Measurements from ENCODE around the gene ZCRB1. TPM values are rescaled to one million over a fixed set of nuclear protein-coding genes. Genes with fewer than 3 reads are reported as not detected.
"Not testable (repeated sequence)": the region's sequence is repeated elsewhere in the genome, so short reads cannot be mapped to it uniquely, and the experiment has no call there.

Gene ZCRB1
- total and polyA plus RNA-seq, 2 donors from 2014 or later = 45.6 to 87.5 TPM

DNA sequence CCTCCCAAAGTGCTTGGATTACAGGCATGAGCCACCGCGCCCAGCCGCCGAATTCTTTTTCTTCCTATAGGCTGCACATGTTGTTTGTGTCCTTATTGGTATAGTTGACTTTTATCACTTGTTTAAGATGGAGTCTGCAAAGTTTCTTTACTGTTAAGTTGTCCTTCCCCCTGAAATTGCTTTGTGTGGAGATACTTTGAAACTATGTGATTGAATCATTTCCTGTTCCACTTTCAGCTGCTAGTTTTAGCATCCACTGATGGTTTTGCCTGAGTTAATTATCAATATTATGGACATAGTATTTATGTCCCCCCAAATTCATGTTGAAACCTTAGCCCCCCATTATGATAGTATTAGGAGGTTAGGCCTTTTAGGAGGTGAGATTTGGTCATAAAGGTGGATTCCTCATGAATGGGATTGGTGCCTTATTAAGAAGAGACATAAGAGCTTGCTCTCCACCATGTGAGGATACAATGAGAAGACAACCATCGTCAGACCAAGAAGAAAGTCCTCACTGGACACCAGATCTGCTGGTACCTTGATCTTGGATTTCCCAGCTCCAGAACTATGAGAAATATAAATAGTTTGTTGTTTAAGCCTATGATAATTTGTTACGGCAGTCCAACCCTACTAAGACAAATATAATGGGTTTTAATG lies 35.0 kb upstream of the ZCRB1 start:
- H3K9me3 ChIP-seq (ENCODE audit: control insufficient read depth in 2 of 3, insufficient read depth in 1 of 3, low read length in 3 of 3) = no peaks in the 10 kb centered on the region
- H3K9ac ChIP-seq (ENCODE audit: low read length in 3 of 3) = no peak overlapping the region
- intact Hi-C loops (cut with DNase I) = no loop called here
- no peak for FAIRE-seq
- H3K27ac ChIP-seq (ENCODE audit: low read depth in 2 of 2, low read length in 2 of 2) = no peak overlapping the region
- H3K4me3 ChIP-seq (ENCODE audit: low read length in 3 of 3) = no peak overlapping the region
- no peaks in the 10 kb centered on the region for H3K27me3 ChIP-seq (ENCODE audit: control insufficient read depth, insufficient read depth, low read length)
- DNase-seq = no peak
- H3K36me3 ChIP-seq (ENCODE audit: control insufficient read depth in 2 of 3, insufficient read depth in 3 of 3, low read length in 3 of 3) = peaks cover 0 to 6% (median 0%) of the 10 kb centered on the region in 3 donors
- TF ChIP-seq, protein P1, sequence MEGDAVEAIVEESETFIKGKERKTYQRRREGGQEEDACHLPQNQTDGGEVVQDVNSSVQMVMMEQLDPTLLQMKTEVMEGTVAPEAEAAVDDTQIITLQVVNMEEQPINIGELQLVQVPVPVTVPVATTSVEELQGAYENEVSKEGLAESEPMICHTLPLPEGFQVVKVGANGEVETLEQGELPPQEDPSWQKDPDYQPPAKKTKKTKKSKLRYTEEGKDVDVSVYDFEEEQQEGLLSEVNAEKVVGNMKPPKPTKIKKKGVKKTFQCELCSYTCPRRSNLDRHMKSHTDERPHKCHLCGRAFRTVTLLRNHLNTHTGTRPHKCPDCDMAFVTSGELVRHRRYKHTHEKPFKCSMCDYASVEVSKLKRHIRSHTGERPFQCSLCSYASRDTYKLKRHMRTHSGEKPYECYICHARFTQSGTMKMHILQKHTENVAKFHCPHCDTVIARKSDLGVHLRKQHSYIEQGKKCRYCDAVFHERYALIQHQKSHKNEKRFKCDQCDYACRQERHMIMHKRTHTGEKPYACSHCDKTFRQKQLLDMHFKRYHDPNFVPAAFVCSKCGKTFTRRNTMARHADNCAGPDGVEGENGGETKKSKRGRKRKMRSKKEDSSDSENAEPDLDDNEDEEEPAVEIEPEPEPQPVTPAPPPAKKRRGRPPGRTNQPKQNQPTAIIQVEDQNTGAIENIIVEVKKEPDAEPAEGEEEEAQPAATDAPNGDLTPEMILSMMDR (IDR thresholded peaks at IDR 0.05; ENCODE audit: borderline replicate concordance, extremely low read depth, insufficient read depth) = no peak
- H3K4me1 ChIP-seq (ENCODE audit: control insufficient read depth in 2 of 3, insufficient read depth in 2 of 3, low read depth in 1 of 3, low read length in 3 of 3) = peaks cover 0 to 3% (median 0%) of the 10 kb centered on the region in 3 donors

DNA sequence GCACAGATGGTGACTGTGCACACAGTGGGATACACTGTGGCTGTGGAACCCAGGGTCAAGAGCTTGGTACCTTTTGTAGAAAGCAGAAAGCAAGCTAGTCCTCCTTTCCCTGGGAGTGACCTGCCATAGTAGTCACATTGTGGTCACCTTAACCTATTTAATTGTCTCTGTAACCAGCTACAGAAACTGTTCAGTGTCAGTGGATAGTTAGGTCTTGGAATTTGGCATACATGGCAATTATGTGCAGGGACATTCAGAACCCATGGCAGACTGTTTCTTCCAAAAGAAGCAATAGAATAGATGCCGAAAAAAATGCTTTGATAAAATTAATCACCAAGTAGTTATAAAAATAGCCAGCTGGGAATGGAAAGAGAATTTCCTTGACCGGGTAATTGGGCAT lies 30.4 kb upstream of the ZCRB1 start:
- no peak overlapping the region for H3K9ac ChIP-seq (ENCODE audit: low read length in 3 of 3)
- FAIRE-seq = no peak
- peaks cover 0 to 4% (median 0%) of the 10 kb centered on the region in 3 donors for H3K36me3 ChIP-seq (ENCODE audit: control insufficient read depth in 2 of 3, insufficient read depth in 3 of 3, low read length in 3 of 3)
- H3K9me3 ChIP-seq (ENCODE audit: control insufficient read depth in 2 of 3, insufficient read depth in 1 of 3, low read length in 3 of 3) = no peaks in the 10 kb centered on the region
- no peaks in the 10 kb centered on the region for H3K4me1 ChIP-seq (ENCODE audit: control insufficient read depth in 2 of 3, insufficient read depth in 2 of 3, low read depth in 1 of 3, low read length in 3 of 3)
- no peaks in the 10 kb centered on the region for H3K27me3 ChIP-seq (ENCODE audit: control insufficient read depth, insufficient read depth, low read length)
- TF ChIP-seq, protein P1 (IDR thresholded peaks at IDR 0.05; ENCODE audit: borderline replicate concordance, extremely low read depth, insufficient read depth) = no peak
- intact Hi-C loops (cut with DNase I) = no loop called here
- H3K27ac ChIP-seq (ENCODE audit: low read depth in 2 of 2, low read length in 2 of 2) = no peak overlapping the region
- H3K4me3 ChIP-seq (ENCODE audit: low read length in 3 of 3) = no peak overlapping the region
- no peak for DNase-seq

DNA sequence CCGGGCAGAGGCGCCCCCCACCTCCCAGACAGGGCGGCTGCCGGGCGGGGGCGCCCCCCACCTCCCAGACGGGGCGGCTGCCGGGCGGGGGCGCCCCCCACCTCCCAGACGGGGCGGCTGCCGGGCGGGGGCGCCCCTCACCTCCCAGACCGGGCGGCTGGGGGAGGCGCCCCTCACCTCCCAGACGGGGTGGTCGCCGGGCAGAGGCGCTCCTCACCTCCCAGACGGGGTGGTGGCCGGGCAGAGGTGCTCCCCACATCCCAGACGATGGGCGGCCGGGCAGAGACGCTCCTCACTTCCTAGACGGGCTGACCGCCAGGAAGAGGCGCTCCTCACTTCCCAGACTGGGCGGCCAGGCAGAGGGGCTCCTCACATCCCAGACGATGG lies 24.1 kb upstream of the ZCRB1 start:
- not testable (repeated sequence) for FAIRE-seq

DNA sequence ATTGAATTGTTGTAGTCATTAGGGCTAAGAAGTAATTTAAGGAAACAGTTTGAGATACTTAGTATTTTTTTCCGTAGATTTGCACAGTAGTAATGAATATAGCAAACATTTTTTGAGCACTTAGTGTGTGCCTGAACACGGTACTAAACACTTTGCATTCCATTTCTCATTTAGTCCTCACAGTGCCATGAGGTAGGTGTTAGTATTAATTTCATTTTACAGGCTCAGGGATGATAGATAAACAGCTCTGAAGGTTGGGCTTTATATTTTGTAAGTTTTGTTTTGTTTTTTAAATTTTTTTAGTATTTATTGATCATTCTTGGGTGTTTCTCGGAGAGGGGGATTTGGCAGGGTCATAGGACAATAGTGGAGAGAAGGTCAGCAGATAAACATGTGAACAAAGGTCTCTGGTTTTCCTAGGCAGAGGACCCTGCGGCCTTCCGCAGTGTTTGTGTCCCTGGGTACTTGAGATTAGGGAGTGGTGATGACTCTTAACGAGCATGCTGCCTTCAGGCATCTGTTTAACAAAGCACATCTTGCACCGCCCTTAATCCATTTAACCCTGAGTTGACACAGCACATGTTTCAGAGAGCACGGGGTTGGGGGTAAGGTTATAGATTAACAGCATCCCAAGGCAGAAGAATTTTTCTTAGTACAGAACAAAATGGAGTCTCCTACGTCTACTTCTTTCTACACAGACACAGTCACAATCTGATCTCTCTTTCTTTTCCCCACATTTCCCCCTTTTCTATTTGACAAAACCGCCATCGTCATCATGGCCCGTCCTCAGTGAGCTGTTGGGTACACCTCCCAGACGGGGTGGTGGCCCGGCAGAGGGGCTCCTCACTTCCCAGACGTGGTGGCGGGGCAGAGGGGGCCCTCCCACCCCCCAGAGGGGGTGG lies 23.5 kb upstream of the ZCRB1 start:
- H3K9ac ChIP-seq (ENCODE audit: low read length in 3 of 3); H3K27ac ChIP-seq (ENCODE audit: low read depth in 2 of 2, low read length in 2 of 2); H3K9me3 ChIP-seq (ENCODE audit: control insufficient read depth in 2 of 3, insufficient read depth in 1 of 3, low read length in 3 of 3); intact Hi-C loops (cut with DNase I); H3K36me3 ChIP-seq (ENCODE audit: control insufficient read depth in 2 of 3, insufficient read depth in 3 of 3, low read length in 3 of 3); DNase-seq; H3K27me3 ChIP-seq (ENCODE audit: control insufficient read depth, insufficient read depth, low read length); H3K4me3 ChIP-seq (ENCODE audit: low read length in 3 of 3); FAIRE-seq; H3K4me1 ChIP-seq (ENCODE audit: control insufficient read depth in 2 of 3, insufficient read depth in 2 of 3, low read depth in 1 of 3, low read length in 3 of 3): not testable (repeated sequence)

More for the DNA sequence above, 24.1 kb upstream of the ZCRB1 start:
- H3K27me3 ChIP-seq (ENCODE audit: control insufficient read depth, insufficient read depth, low read length); H3K9me3 ChIP-seq (ENCODE audit: control insufficient read depth in 2 of 3, insufficient read depth in 1 of 3, low read length in 3 of 3); DNase-seq; H3K4me3 ChIP-seq (ENCODE audit: low read length in 3 of 3); H3K9ac ChIP-seq (ENCODE audit: low read length in 3 of 3); H3K36me3 ChIP-seq (ENCODE audit: control insufficient read depth in 2 of 3, insufficient read depth in 3 of 3, low read length in 3 of 3); H3K27ac ChIP-seq (ENCODE audit: low read depth in 2 of 2, low read length in 2 of 2); H3K4me1 ChIP-seq (ENCODE audit: control insufficient read depth in 2 of 3, insufficient read depth in 2 of 3, low read depth in 1 of 3, low read length in 3 of 3); intact Hi-C loops (cut with DNase I): not testable (repeated sequence)
